ENCODE results near the gene MRPL27.

Gene MRPL27

DNA sequence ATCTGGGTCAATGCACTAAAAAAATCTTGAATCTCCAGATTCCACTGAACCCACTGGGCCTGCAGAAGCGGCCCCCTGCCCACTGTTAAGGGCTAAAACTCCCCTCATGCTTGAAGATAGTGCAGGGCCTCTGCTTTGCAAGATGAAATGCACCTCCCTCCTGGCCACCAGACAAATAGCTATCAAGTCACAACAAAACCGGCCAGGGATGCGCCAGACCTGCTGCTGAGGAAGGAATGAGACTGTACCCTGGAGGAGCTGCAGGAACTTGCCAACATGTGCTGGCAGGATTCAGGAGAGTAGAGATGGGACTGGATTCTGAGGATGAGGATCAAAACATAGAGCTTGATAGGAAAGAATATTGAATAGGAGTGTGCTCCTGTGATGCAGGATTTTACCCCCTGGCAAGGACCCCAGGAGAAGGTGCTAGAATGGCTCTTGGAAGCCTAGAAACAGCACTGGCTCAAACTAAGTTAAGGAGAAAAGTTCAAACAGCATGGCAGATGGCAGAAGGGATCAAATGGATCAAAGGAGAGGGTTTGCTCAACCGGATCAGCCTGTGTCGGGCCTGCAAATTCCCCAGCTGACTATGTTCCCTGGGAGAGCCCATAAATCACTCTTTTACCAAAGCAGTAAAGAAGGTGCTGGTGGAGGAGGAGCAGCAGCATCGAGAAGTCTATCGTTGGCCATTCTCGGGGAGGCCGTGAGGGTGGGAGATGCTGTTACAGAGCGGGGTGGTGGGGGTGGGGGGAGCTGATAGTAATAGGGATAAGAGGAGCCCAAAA lies 54.3 kb downstream of the MRPL27 start:
- no peak for DNase-seq (ENCODE audit: low read depth in 2 of 2)
